Measurements from ENCODE around the gene SPG7. TPM values are rescaled to one million over a fixed set of nuclear protein-coding genes. Genes with fewer than 3 reads are reported as not detected.

Gene SPG7
- total RNA-seq, 4 donors from 2014 or later = 68.6 to 125 (median 74.8) TPM

- no peak for TF ChIP-seq CTCF (IDR thresholded peaks at IDR 0.05)
- ATAC-seq (ENCODE audit: low FRiP score) (no peak), DNase-seq (ENCODE audit: low spot score) (no peak)
Measured at GRCh38 chr16:89545831-89546574, 37.8 kb downstream of the SPG7 start.

- DNase-seq (ENCODE audit: low spot score) = no peak
- no peak for ATAC-seq (ENCODE audit: low FRiP score)
- TF ChIP-seq CTCF (IDR thresholded peaks at IDR 0.05) = no peak
Measured at GRCh38 chr16:89546781-89547180, 38.6 kb downstream of the SPG7 start.

GRCh38 chr16:89547291-89547690 lies 39.1 kb downstream of the SPG7 start:
- DNase-seq (ENCODE audit: low spot score) (no peak), ATAC-seq (ENCODE audit: low FRiP score) (no peak)
- no peak for TF ChIP-seq CTCF (IDR thresholded peaks at IDR 0.05)

GRCh38 chr16:89547860-89548259 lies 39.7 kb downstream of the SPG7 start:
- no peak for DNase-seq (ENCODE audit: low spot score)
- no peak for TF ChIP-seq CTCF (IDR thresholded peaks at IDR 0.05)
- no peak for ATAC-seq (ENCODE audit: low FRiP score)

- no peak for TF ChIP-seq CTCF (IDR thresholded peaks at IDR 0.05)
Measured at GRCh38 chr16:89548344-89549006, 40.3 kb downstream of the SPG7 start.

GRCh38 chr16:89549007-89549700 lies 41.0 kb downstream of the SPG7 start:
- ATAC-seq (ENCODE audit: low FRiP score) = no peak
- no peak for TF ChIP-seq CTCF (IDR thresholded peaks at IDR 0.05)

More at GRCh38 chr16:89548344-89549006, 40.3 kb downstream of the SPG7 start:
- DNase-seq (ENCODE audit: low spot score) (no peak), ATAC-seq (ENCODE audit: low FRiP score) (no peak)

More at GRCh38 chr16:89549007-89549700, 41.0 kb downstream of the SPG7 start:
- no peak for DNase-seq (ENCODE audit: low spot score)
